HG02678 (cell line): Measurements from ENCODE around the gene CCDC33.
A peak's percentile ranks its signal among the peaks of the same experiment; 100 is the strongest.
"Not testable (repeated sequence)": the region's sequence is repeated elsewhere in the genome, so short reads cannot be mapped to it uniquely, and the experiment has no call there.

Experiments
- ATAC-seq: cut with Tn5 transposase; IDR thresholded peaks from one replicate; pipeline ENCODE4 v1.9.1; 2021; ENCODE audit warnings: mild to moderate bottlenecking, moderate library complexity; ENCODE audit not compliant: unreplicated experiment

CCDC33 gene

DNA sequence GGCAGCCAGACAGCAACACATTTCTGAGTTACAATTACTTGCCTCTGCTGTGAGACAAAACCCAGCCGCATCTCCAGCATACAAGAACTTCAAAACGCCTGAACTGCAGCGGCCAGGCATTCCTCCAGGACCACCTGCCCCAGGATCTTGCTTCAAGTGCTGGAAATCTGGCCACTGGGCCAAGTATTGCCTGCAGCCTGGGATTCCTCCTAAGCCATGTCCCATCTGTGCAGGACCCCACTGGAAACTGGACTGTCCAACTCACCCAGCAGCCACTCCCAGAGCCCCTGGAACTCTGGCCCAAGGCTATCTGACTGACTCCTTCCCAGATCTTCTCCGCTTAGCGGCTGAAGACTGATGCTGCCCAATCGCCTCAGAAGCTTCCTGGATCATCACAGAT, 119.9 kb downstream of the CCDC33 start:
- not testable (repeated sequence) for ATAC-seq

DNA sequence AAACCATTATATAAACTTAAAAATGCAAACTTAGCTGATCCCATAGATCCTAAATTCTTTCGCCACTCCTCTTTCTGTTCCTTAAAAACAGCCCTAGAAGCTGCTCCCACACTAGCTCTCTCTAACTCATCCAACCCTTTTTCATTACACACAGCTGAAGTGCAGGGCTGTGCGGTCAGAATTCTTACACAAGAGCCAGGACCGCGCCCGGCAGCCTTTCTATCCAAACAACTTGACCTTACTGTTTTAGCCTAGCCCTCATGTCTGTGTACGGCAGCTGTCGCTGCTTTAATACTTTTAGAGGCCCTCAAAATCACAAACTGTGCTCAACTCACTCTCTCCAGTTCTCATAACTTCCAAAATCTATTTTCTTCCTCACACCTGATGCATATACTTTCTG, 121.4 kb downstream of the CCDC33 start:
- ATAC-seq = not testable (repeated sequence)

DNA sequence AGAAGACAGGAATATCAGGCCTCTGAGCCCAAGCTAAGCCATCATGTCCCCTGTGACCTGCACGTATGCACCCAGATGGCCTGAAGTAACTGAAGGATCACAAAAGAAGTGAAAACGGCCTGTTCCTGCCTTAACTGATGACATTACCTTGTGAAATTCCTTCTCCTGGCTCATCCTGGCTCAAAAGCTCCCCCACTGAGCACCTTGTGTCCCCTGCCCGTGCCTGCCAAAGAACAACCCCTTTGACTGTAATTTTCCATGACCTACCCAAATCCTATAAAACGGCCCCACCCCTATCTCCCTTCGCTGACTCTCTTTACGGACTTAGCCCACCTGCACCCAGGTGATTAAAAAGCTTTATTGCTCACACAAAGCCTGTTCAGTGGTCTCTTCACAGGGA, 123.2 kb downstream of the CCDC33 start:
- ATAC-seq = not testable (repeated sequence)

GRCh38 chr15:74360855-74361254, 124.7 kb downstream of the CCDC33 start:
- ATAC-seq = not testable (repeated sequence)

DNA sequence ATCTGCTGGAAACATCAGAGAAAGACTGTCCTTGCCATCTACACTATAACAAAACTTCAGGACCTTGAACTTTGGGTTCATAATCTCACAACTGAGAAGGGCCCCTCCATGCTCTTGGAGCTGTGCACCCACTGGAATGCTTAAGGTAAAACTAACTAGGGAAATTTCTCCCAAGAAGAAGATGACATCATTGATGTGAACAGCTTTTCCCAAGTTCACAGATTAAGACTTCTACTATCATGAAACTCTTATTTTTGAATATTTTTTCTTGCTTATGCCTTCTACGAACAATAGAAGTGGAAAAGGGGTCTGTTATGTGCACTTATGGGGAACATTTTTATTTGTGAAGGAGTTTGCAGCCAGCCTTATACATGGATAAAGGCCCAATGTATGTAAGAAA, 126.4 kb downstream of the CCDC33 start:
- no peak for ATAC-seq

DNA sequence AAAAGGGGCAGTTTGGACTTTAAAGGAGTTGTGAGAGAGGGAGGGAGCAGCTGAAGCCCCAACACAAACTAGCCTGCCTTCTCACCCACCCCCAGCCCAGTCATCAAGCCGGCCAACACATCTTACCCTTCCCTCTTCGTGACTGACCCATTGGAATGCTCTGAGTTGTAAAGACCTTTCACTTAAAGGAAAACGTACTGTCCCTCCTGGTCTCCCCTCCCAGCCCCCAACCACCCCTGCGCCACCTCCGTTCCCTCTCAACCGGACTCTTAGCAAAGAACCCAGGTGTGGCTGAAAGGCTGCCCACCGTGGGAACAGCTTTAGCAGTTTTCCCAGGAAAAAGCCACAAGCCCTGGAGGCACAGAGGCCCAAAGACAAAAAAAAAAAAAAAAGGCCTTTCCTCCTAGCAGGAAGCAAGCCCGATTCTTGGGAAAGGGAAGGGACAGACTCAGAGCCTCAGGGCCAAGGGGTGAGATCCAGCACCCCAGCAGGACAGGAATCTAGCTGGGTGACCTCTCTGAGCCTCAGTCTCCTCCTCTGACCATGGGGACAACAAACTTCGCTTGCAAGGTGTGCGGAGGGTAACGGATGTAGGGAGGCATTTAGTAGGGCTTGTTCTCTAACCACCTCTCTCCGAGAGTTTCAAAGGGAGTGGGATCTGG, 128.9 kb downstream of the CCDC33 start:
- no peak for ATAC-seq

DNA sequence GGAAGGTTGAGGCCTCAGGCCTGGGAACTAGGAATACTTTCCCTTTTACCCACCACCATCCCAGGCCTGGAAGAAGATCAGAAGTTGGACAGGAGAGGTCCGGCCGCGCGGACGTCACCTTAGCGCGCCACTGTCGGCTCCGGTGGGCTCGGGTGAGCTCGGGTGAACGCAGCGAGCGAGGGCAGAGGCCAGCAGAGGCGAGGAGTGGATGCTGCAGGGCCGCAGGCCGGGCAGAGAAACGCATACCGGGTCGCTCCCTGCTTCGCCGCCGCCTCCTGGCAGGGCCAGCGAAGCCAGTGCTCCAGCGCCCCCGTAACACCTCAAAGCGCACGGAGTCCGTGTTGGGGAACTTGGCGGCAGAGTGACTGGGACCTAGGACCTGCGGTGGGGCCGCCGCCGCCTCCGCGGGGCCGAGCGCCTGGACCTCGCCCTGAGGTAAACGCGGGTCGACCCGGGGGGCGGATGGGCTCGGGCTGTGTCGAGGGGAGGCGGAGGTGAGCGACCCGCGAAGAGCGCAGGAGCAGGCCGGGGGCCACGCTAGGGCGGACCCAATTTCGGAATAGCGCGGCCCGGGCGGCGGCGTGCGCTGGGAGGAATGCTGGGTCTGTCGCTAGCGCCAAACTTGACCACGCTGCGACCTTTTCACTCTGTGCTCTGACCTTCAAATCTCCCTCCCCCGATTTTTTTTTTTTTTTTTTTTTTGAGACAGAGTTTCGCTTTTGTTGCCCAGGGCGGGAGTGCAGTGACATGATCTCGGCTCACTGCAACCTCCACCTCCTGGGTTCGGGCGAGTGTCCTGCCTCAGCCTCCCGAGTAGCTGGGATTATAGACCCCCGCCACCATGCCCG, 129.7 kb downstream of the CCDC33 start:
- ATAC-seq = no peak

DNA sequence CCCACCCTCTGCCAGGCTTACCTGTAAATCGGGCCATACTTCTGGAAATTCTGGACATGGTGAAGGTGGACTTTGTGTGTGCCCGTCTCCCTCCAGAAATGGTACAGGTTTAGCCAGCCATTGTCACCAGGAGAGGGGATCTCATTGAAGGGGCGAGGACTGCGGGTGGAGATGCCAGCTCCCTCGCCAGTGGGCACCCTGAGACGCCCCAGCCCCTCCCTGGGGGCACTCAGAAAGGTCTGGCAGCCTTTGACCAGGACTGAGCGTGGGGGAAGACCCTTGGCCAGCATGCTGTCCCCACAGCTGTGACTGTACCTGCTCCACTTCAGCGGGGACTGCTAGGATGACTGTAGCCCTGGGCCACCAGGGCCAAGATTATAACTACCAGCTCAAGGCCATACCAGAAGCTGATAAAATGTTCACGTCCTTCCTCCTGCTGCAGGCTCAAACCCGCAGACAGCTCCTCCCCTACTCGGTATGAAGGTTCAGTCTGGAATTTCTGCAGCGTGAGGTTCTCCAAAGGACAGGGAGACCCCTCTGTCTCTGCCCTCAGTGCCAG, 131.2 kb downstream of the CCDC33 start, which contains the start of gene CYP11A1:
TSS of gene CYP11A1 (minus strand) at position 351 of the 559 bp plus-strand sequence. CDS start at position 290, 61 bp downstream.
- no peak for ATAC-seq

- ATAC-seq = no peak
Observed at GRCh38 chr15:74368121-74368520, 132.0 kb downstream of the CCDC33 start.

- ATAC-seq = no peak
Observed at GRCh38 chr15:74369084-74369745, 133.1 kb downstream of the CCDC33 start.

- ATAC-seq = no peak
Observed at GRCh38 chr15:74369756-74370155, 133.6 kb downstream of the CCDC33 start.

- no peak for ATAC-seq
Observed at GRCh38 chr15:74370471-74370870, 134.3 kb downstream of the CCDC33 start.

GRCh38 chr15:74373056-74373650, 137.0 kb downstream of the CCDC33 start:
- peak; percentile 2 for ATAC-seq

DNA sequence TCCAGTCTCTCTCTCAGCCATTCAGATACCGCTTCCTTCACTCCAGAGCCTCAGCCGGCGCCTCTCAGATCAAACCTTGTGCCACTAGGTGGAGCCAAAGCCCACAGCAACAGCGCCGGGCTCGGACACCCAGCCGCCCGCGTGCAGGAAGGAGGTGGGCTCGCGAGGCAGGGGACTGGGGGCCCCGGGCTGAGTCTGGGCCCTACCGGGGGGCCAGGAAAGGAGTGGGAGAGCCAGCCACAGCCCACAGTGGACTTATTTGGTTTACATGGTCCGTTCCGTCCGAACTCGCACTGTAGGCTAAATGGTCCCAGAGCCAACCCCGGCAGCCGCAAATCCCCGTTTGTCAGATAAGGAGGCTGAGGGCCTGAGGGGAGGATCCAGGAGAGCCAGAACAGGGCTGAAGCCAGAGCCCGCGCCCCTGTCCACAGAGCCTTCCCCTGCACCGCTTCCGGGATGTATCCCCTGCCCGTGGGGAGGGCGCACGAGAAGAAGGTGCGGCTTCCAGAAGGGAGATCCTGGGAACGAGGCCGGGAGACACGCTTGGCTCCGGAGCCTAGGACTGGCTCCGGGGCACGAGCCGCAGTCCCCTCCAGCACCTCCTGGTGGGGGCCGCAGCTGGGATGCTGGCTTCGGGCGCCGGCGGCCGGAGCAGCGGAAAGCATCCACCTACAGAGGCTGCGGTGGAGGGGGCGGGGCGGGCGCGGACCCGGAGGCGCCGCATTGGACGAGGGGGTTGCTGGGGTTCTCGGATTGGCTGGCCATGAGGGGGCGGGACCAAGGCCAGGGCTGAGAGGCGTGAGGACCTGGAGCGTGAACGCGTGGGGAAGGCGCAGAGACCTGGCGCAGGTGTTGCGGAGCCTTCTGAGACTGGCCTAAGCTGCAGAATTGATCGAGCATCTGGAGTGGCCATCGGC, 137.9 kb downstream of the CCDC33 start:
- ATAC-seq = peak; percentile 71

GRCh38 chr15:74374648-74375302, 138.6 kb downstream of the CCDC33 start:
- no peak for ATAC-seq

GRCh38 chr15:74375303-74375693, 139.2 kb downstream of the CCDC33 start:
- no peak for ATAC-seq

- ATAC-seq = no peak
Observed at GRCh38 chr15:74376226-74376625, 140.1 kb downstream of the CCDC33 start.

DNA sequence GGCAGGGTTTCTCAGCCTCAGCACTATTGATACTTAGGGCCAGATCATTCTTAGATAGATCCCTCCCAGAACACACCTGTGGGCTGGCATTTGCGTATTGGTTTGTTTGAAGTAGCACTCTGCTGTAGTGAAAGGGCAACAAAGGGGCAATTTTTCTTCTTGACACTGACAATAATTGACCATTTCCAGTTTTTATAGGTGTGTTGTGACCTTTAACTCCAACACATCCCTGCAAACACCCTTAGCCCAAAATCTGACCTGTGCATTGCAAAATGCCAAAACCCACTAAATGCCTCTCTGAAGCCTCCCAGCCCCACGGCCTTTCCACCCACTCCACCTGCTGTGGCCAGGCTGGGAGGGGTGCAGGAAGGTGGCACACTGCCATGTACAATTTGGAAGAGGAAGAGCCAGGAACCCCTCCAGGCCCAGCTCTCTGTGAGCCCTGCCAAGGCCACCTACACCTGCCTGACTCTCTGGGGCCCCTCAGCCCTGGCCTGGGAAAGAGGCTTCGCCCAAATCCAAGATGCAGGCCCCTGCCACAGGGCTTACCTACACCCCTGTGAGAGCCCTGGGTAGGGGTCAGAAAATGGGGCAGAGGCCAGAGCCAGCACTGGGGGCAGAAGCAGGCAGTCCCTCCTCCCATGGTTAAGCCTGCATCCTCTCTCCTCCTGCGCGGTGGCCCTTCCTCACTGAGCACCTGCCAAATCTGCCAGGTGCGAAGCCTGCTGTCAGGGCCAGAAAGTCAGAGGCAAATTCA, 140.9 kb downstream of the CCDC33 start:
- no peak for ATAC-seq
